GM21423 (cell line): Measurements from ENCODE around the gene PABPN1L.

Experiments
- ATAC-seq: cut with Tn5 transposase; IDR thresholded peaks from one replicate; pipeline ENCODE4 v1.9.1; 2021; ENCODE audit warnings: mild to moderate bottlenecking, moderate library complexity; ENCODE audit not compliant: unreplicated experiment

Gene PABPN1L

DNA sequence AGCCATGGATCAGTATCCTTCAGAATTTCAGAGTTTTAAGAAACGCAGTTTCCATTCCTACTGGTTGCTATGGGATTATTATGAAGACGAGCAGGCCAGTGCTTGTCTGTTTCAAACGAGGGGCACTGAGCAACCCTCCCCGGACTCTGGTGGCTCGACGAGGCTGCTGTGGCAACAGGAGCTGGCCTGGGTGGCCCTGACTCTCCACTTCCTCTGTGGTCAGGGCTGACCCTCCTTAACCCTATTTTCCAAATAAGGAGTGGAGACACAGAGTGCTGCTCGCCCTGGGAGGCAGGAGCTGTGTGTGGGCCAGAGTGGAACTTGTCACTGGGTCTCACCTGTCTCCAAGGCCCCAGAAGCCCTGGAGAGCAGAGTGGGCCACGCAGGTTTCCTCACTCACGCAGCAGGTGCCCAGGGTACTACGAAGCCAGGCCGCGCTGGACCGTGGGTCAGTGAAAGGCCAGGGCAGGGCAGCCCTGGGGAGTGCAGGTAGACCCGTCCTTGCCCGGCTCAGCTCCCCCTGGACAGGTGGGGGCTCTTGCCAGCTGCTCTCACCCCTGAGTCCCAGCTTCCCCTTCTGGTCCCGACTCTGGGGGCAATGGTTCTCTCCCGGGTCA lies 13.0 kb downstream of the PABPN1L start:
- no peak for ATAC-seq

DNA sequence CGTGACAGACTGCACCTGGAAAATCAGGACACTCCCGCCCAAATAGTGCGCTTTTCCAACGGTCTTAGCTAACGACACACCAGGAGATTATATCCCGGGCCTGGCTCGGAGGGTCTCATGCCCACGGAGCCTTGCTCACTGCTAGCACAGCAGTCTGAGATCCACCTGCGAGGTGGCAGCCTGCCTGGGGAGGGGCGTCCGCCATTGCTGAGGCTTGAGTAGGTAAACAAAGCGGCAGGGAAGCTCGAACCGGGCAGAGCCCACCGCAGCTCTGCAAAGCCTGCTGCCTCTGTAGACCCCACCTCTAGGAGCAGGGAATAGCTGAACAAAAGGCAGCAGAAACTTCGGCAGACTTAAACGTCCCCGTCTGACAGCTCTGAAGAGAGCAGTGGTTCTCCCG lies 14.8 kb downstream of the PABPN1L start:
- ATAC-seq = no peak

DNA sequence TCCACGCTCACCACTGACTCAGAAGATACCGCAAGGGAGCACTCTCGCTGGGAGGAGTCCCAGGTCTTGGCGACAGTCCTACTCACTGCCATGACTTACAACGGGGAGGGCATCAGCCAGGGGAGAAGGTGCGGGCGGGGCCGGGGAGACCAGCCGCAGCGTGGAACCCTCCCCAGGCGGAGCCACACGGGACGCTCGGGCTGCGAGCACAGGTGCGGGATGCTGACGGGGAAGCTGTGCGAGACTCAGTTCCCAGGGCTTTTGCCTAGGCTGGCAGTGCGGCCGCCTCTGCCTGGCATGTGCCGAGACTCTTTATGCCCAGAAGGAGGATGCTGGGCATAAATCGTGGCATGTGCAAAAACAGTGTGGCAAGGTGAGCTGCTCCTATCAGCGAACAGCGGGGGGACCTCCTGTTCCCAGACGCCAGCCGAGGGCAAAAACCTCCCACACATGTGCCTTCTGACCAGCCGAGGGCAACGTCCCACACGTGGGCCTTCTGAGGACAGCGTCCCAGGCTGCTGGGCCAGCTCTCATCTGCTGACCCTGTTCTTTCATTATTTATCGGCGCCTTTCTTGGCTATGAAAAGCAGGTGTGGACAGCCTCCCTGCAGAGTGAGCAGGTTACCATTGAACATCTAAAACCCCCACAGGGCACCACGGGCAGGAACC lies 15.8 kb downstream of the PABPN1L start:
- ATAC-seq = no peak

DNA sequence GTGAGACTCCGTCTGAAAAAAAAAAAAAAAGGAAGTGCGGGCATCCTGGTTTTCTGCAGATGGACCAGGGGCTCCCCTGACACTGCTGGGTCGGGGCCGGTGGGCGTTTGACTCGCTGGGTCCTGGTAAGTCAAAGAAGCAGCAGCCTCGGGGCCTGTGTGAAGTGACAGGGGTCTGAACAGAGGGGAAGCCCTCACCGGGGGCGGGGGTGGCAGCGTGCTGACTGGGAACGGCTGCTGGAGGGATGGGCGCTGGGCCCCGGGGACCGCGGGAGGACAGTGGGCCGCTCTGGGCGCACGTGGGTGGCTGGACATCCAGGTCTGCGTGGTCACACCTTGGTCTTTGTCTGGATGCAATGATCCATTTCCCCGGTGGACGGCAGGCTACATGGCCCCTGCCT lies 17.9 kb downstream of the PABPN1L start:
- ATAC-seq = no peak

DNA sequence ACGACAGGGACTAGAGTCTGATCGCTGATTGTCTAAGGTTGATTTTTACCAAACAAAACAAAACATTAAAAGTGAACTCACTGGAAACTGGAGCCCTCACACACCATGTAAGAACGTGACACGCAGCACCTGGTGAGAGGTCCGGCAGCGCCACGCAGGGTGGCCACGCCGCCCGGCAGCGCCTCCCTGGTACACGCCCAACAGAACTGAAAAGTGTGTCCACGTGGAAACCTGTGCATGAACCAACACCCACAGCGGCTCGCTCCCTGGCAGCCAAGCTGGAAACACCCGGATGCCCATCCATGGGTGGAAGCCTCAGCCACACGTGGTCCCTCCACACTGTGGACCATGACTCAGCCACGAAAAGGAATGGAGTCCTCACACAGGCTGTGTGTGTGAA lies 18.8 kb downstream of the PABPN1L start:
- ATAC-seq = no peak

DNA sequence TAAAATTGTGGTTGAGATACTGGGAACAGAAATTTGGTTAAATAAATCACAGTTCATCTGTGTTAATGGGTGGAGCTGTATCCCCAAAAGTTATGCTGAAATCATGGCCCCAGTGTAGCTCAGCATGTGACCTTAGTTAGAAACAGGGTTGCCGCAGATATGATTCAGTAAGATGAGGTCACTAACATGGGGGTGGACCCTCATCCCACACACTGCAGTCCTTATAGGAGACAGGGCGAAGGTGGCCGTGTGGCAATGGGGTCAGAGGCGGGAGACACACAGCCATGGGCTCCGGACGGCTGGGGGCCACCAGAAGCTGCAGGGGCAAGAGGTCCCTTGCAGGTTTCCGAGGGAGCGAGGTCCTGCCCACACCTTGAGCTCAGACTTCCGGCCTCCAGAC lies 20.4 kb downstream of the PABPN1L start:
- no peak for ATAC-seq

DNA sequence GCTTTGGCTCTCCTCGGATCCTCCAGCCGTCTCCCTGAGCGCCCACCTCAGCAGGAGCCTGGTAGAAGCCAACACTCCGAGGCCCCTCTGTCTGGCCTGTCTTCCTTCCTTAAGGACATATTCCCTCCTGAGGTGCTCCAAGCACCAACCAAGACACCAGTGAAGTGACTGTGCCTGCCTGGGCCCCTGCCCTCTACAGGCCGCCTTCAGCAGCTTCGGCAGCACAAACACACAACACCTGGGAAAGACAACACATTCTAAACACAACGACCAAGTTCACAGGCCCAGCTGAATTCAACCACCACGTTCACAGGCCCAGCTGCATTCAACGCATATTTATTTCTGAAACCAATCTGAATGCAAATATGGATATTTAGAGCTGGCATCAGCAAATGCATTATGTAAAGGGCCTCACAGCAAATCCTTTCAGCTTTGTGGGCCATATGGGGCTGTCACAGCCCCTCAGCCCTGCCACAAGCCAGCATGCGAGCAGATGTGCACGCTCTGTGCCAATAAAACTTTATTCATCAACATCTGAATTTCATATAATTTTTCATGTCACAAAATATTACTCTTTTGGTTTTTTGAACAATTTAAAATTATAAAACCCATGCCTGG lies 21.9 kb downstream of the PABPN1L start:
- no peak for ATAC-seq

DNA sequence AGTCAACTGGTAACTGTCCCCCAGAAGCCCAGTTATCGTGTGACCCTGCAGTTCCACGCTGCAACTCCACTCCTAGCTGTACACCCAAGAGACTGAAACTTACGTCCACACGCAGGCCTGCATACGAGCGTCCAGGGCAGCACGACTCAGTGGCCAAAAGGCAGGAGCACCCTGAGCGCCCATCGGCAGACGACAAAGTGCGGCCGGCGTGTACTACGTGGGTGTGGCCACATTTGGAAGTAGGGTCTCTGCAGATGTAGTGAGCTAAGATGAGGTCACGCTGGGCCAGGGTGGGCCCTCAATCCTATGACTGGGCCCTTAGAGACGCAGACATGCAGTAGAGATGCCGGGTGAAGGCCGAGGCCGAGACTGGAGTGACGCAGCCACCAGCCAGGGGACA lies 23.2 kb downstream of the PABPN1L start:
- no peak for ATAC-seq

DNA sequence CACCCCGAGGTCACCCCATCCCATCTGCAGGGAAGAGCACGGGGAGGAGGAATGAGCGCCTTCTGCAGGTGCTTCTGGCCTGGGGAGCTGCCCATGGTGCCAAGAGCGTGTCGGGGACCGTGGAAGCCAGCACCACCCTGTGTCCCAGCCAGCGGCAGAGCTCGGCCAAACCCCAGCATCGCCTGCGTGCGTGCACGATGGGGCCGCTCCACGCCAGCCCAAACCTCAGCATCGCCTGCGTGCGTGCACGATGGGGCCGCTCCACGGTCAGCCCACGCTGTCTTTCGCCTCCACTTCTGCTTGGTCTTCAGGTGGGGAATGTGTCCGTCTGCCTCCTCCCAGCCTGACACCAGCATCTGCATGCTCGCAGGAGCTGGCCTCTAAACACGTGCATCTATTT lies 23.7 kb downstream of the PABPN1L start:
- no peak for ATAC-seq

DNA sequence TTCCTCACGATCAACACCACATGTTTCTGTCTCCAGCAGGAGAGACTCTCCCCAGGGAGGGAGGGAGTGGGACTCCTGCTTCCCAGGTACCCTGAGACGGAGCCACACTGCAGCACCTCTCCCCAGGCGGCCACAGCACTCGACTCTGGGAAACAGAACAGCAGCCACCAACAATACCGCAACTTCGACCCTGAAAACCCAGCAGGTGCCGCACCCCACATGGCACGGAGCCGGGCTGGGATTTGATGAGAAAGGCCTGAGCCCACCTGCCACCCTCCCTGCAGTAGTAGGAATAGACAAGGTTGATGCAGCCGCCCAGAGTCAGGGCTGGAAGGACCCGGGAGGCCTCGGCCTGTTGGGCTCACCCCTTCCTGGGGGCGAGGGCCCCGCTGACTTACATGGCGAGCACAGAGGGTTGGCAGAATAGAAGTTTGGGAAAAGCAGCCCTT lies 24.1 kb downstream of the PABPN1L start:
- no peak for ATAC-seq

DNA sequence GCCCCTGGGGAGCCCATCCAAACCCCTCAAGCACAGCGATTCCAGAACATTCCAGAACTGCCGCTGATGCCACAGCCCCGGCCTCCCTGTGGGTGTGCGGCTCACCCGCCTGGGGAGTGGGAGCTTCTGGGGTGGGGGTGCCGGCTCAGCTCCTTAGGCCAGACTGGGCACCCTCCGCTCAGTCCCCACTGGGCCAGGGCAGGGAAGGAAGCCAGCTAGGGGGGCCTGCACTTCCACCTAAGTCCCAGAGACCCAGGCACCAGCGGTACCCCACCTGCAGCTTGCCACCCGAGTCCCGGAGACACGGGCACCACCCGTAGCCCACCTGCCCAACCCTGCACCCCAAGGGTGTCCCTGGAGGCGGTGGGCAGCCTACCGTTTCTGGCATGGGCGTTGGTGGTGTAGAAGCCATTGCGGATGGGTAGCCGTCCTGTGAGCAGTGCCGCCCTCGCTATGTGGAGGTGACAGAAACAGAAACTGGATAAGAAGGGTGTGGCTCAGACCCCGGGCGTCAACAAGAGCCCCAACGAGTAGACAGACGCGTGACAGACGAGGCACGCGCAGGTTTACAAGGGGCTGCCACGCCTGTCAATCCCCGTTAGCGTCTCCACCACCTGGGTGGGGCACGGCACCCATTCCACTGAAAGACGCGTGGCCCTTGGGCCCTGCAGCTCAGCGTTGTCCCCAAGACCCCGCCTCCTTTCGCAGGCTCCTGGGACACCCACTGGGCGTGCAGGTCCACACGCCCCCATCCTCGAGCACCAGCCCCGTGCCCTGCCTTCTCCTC lies 24.7 kb downstream of the PABPN1L start:
- ATAC-seq = no peak

DNA sequence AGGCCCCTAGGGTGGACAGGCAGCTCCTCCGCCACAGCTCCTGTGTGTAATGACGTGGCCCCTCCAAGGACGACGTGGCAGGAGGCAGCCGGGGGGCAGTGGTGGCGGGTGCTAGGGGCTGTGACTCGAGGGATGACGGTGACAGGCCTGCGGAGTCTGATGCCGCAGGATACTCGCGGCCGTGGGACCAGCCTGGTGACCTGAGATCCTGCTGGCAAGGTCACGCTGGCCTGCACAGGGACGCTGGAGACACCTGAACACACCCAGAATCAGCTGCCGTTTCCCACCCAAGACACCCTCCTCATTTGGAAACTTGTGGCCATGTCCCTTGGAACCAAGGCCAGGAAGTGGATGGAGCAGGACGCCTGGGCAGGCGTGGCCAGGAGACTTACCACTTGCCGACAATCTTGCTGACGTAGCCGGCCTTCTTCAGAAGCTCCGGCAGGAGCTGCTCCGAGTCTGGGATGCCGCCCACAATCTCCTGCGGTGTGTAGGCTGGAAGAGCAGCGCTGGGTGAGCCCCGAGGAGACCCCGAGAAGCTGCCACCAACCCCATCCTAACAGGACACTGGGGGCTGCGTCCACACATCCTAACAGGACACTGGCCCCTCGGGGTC lies 25.8 kb downstream of the PABPN1L start:
- ATAC-seq = no peak

DNA sequence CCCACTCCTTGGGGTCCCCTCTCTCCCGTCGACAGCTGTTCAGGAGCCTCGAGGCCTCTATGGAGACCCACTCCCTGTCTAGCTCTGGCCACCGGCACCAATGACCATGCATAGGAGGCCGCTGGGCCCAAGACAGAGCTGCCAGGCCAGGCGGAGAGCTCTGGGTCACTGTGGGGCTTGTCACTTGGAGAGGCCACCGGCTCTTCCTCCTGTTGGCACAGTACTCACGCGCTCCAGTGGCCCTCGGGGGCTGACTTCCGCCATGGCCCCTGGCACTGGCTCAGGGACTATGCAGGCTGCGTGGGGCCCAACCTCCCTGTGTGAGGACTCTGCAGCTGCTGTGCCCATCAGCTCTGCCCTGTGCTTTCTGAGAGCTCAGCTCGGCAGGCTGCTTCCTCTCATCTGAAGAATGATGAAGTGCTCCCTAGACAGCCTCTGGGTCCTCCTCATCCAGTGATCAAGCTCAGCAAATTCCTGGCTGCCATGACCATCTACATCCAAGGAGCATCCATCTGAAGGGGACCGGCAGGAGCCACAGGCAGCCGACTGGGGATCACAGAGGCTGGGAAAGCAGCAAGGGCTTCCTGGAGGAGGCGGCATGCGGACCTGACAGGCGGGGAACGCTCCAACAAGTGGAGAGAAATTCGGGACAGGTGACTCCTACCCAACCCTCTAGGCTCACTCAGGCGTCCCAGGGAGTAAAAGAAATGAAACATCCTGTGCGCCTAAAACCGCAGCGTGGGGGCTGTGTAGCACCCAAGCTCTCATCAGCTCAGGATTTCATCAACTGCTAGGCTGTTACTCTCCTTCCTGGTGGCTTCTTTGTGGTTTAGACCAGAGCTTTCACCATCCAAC lies 26.5 kb downstream of the PABPN1L start:
- ATAC-seq = no peak

DNA sequence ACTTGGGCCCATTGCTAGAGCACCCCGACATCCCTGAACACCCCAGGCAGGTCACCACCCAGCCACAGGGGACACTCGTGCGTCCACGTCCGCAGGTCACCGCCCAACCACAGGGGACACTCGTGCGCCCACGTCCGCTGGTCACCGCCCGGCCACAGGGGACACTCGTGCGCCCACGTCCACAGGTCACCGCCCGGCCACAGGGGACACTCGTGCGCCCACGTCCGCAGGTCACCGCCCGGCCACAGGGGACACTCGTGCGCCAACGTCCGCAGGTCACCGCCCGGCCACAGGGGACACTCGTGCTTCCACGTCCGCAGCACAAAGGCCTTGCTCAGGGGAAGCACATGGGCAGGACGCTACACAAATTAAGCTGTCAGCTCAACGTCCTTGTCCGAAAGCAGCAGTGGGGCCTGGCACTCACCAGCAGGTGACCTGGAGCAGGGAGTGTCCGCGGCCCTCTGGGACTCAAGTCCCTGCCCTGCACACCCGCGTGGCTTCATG lies 27.4 kb downstream of the PABPN1L start:
- no peak for ATAC-seq

DNA sequence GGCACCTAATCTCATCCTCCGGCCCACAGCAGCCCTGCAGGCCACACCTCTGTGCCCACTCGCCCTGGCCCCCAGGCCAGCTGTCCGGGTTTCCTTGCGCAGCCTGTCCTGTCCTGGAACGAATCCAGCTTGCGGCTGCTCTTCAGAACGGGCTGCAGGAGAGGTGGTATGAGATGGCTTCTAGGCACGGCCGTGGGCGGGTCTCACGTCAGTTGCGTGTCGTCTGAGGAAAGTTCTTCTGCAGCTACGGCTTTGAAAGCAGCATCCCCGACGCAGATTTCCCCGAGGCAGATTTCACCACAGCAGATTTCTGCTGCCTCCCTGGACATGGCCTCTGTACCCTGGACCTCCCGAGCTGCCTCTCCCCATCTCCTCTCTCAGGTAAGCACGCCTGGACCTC lies 27.9 kb downstream of the PABPN1L start:
- ATAC-seq = no peak

DNA sequence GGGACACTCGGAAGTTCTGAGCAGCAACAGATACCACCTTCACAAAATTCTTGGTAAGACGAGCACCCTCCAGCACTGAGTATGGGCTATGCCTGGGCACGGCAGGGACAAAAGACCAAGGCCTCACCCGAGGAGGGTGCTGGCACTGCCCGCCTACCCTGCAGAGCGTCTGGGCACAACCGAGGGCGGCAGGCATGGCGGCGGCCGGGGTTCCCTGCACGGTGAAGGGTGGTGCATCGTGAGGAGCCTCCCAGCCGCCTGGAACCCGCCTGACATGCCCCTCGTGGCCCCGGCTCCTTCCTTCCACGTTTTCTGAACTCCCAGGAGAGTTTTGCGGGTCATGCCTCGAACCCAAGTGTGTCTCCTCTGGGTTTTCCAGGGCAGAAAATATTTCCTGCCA lies 28.7 kb downstream of the PABPN1L start:
- no peak for ATAC-seq

DNA sequence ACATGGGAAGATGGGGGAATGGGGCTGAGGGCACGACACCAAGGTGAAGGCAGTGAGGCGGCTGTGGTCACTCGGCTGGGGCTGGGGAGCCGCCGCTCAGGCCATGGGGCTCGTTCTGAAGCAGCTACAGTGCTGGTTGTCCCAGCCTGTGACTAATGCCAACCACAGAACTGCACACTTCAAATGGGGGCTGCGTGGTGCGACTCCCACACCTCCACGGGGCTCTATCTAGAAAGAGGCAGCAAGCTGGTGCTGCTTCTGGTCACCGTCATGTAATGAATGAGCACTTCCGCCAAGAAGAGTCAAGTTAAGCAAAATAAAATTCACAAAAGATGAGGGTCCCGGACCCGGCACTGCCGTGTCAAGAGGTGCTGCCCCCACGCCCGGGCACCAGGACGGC lies 29.7 kb downstream of the PABPN1L start:
- no peak for ATAC-seq

DNA sequence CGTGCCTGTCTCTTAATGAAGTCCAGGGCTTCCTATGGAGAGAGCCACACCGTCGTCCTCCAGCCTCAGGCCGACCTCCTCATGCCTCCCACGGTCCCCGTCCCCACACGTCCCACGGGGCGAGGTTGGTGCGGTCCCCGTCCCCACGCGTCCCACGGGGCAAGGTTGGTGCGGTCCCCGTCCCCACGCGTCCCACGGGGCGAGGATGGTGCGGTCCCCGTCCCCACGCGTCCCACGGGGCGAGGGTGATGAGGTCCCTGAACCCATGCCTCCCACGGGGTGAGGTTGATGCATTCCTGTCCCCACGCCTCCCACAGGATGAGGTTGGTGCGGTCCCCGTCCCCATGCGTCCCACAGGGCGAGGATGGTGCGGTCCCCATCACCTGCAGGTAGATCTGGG lies 30.6 kb downstream of the PABPN1L start:
- no peak for ATAC-seq

DNA sequence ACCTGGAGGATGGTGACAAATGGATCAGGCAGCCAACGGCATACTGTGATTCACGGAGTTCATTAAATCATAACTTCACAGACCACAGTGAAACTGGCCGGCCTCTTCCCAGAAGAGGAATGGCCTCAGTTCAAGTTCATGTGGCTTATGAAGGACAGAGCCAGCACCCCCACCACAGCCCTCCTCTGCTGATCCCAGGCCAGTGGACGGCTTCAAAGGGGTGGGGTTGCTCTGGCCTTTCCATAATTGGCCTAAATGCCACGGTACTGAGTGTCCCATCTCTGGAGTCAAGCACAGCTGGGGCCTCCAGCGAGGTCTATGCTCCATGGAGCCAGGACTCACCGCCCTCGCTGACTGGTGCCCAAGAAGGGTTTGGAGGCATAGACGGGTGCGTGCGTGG lies 31.1 kb downstream of the PABPN1L start:
- no peak for ATAC-seq

DNA sequence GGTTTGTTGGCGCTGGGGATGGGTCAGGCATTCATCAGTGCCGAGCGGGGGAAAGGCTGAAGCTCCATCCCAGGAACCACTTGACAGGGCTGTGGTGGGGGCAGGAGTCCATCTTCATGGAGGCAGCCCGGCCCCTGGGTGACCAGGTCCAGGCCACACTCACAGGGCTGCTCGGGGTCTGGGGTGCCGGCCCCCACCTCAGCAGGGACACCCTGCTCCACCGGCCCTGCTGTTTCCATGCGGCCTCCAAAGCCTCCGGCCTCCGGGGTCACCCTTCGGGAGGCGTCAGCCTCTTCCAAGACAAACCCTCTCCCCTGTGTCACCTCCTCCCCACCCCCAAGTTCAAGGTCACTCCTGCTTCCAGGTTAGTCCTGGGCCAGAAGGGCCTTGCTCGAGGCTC lies 31.8 kb downstream of the PABPN1L start:
- ATAC-seq = no peak
